ENCODE data around the gene ELL. TPM values are rescaled to one million over a fixed set of nuclear protein-coding genes. Genes with fewer than 3 reads are reported as not detected.
"Not testable (repeated sequence)": the region's sequence is repeated elsewhere in the genome, so short reads cannot be mapped to it uniquely, and the experiment has no call there.

Gene ELL
- polyA plus RNA-seq, 4 donors = 8.6 to 12.2 (median 10.4) TPM

DNA sequence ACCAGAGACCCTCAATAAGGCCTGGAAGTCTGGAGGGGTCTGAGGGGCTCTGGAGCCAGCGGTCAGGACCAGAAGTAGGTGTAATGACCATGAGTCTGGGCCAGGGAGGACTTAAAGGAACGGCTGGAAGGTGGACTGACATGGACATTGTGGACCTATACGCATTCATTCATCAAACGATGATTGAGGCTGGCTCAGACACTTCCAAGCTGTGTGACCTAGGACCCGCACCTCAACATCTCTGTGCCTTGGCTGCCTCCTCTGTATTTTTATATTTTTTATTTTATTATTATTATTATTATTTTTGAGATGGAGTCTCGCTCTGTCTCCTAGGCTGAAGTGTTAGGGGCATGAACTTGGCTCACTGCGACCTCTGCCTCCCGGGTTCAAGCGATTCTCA, 115.1 kb downstream of the ELL start:
- peaks cover 0 to 2% (median 0%) of the 10 kb centered on the region in 3 donors for H3K36me3 ChIP-seq (ENCODE audit: control insufficient read depth in 3 of 3, insufficient read depth in 2 of 3, low read depth in 1 of 3, low read length in 3 of 3)
- H3K4me1 ChIP-seq (ENCODE audit: control insufficient read depth in 3 of 3, insufficient read depth in 2 of 3, low read depth in 1 of 3, low read length in 2 of 3) = peaks cover 0 to 32% (median 0%) of the 10 kb centered on the region in 3 donors
- no peak overlapping the region for H3K4me3 ChIP-seq (ENCODE audit: low read depth in 1 of 3, low read length in 3 of 3)
- 92 to 94% (median 92%) methylated on average over 9 of the region's 9 CpGs for WGBS, 3 donors
- FAIRE-seq = no peak
- no peaks in the 10 kb centered on the region for H3K9me3 ChIP-seq (ENCODE audit: control insufficient read depth in 2 of 2, insufficient read depth in 1 of 2, low read depth in 1 of 2, low read length in 1 of 2)
- no peak overlapping the region for H3K27ac ChIP-seq (ENCODE audit: low read depth in 1 of 3, low read length in 2 of 3)
- no peaks in the 10 kb centered on the region for H3K27me3 ChIP-seq (ENCODE audit: control insufficient read depth in 3 of 3, insufficient read depth in 3 of 3, low read length in 3 of 3)
- DNase-seq = no peak

DNA sequence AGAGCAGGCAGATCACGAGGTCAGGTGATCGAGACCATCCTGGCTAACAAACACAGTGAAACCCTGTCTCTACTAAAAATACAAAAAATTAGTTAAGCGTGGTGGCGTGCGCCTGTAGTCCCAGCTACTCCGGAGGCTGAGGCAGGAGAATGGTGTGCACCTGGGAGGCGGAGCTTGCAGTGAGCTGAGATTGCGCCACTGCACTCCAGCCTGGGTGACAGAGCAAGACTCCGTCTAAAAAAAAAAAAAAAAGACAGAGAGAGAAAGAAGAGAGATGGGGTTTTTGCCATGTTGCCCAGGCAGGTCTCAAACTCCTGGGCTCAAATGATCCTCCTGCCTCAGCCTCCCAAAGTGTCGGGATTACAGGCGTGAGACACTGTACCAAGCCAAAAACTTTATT, 116.1 kb downstream of the ELL start:
- H3K4me3 ChIP-seq (ENCODE audit: low read depth in 1 of 3, low read length in 3 of 3); DNase-seq; H3K27me3 ChIP-seq (ENCODE audit: control insufficient read depth in 3 of 3, insufficient read depth in 3 of 3, low read length in 3 of 3); H3K36me3 ChIP-seq (ENCODE audit: control insufficient read depth in 3 of 3, insufficient read depth in 2 of 3, low read depth in 1 of 3, low read length in 3 of 3); FAIRE-seq; H3K9me3 ChIP-seq (ENCODE audit: control insufficient read depth in 2 of 2, insufficient read depth in 1 of 2, low read depth in 1 of 2, low read length in 1 of 2); H3K27ac ChIP-seq (ENCODE audit: low read depth in 1 of 3, low read length in 2 of 3): not testable (repeated sequence)
- H3K4me1 ChIP-seq (ENCODE audit: control insufficient read depth in 3 of 3, insufficient read depth in 2 of 3, low read depth in 1 of 3, low read length in 2 of 3) = peaks cover 0 to 37% (median 0%) of the 10 kb centered on the region in 3 donors
- 84 to 87% (median 86%) methylated on average over 10 to 11 of the region's 11 CpGs for WGBS, 3 donors

DNA sequence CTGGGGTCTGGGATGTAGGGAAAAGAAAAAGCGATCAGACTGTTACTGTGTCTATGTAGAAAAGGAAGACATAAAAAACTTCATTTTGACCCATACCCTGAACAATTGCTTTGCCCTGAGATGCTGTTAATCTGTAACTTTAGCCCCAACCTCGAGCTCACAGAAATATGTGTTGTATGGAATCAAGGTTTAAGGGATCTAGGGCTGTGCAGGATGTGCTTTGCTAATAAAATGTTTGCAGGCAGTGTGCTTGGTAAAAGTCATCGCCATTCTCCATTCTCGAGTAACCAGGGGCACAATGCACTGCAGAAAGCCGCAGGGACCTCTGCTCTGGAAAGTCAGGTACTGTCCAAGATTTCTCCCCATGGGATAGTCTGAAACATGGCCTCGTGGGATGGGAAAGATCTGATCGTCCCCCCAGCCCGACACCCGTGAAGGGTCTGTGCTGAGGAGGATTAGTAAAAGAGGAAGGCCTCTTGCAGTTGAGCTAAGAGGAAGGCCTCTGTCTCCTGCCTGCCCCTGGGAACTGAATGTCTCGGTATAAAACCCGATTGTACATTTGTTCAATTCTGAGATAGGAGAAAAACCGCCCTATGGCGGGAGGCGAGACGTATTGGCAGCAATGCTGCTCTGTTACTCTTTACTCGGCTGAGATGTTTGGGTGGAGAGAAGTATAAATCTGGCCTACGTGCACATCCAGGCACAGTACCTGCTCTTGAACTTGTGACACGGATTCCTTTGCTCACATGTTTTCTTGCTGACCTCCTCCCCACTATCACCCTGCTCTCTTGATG, 119.2 kb downstream of the ELL start:
- 53 to 75% (median 67%) methylated on average over 18 of the region's 18 CpGs for WGBS, 3 donors
- peak in 1 of 2 donors; percentile 60 for DNase-seq
- H3K4me3 ChIP-seq (ENCODE audit: low read depth in 1 of 3, low read length in 3 of 3) = peak overlapping the region in 1 of 3 donors; percentile 18
- H3K4me1 ChIP-seq (ENCODE audit: control insufficient read depth in 3 of 3, insufficient read depth in 2 of 3, low read depth in 1 of 3, low read length in 2 of 3) = peaks cover 0 to 34% (median 0%) of the 10 kb centered on the region in 3 donors
- H3K9me3 ChIP-seq (ENCODE audit: control insufficient read depth in 2 of 2, insufficient read depth in 1 of 2, low read depth in 1 of 2, low read length in 1 of 2); H3K27me3 ChIP-seq (ENCODE audit: control insufficient read depth in 3 of 3, insufficient read depth in 3 of 3, low read length in 3 of 3); H3K36me3 ChIP-seq (ENCODE audit: control insufficient read depth in 3 of 3, insufficient read depth in 2 of 3, low read depth in 1 of 3, low read length in 3 of 3); FAIRE-seq: not testable (repeated sequence)
- peak overlapping the region in 2 of 3 donors; percentile 44 to 90 for H3K27ac ChIP-seq (ENCODE audit: low read depth in 1 of 3, low read length in 2 of 3)

DNA sequence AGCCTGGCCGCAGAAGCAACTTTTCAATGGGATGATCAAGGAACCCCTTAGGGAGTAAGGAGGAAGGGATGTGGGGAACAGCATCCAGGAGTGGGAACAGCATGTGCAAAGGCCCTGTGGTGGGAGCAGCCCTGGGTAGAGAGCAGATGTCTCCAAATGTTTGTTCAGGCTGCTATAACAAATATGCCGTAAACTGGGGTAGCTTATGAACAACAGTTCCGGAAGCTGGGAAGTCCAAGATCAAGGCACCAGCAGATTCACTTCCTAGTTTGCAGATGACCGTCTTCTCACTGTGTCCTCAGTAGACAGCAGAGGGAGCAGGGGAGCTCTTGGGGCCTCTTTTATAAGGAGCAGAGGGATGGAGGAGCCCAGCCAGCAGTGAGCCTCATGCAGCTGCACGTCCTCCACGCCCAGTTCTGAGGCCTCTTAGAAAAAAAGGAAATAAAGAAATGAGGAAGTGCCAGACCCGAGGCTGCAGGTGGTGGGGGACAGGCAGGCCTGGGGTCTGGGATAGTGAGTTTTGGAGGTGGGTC, 120.2 kb downstream of the ELL start:
- H3K27ac ChIP-seq (ENCODE audit: low read depth in 1 of 3, low read length in 2 of 3) = peak overlapping the region in 2 of 3 donors; percentile 55 to 90
- peaks cover 0 to 2% (median 0%) of the 10 kb centered on the region in 3 donors for H3K36me3 ChIP-seq (ENCODE audit: control insufficient read depth in 3 of 3, insufficient read depth in 2 of 3, low read depth in 1 of 3, low read length in 3 of 3)
- H3K4me3 ChIP-seq (ENCODE audit: low read depth in 1 of 3, low read length in 3 of 3) = peak overlapping the region in 1 of 3 donors; percentile 18
- H3K4me1 ChIP-seq (ENCODE audit: control insufficient read depth in 3 of 3, insufficient read depth in 2 of 3, low read depth in 1 of 3, low read length in 2 of 3) = peaks cover 0 to 42% (median 0%) of the 10 kb centered on the region in 3 donors
- peak; percentile 75 to 93 for DNase-seq
- no peaks in the 10 kb centered on the region for H3K27me3 ChIP-seq (ENCODE audit: control insufficient read depth in 3 of 3, insufficient read depth in 3 of 3, low read length in 3 of 3)
- no peak for FAIRE-seq
- 26 to 37% (median 32%) methylated on average over 7 of the region's 7 CpGs for WGBS, 3 donors
- peaks cover 0 to 2% of the 10 kb centered on the region in 2 donors for H3K9me3 ChIP-seq (ENCODE audit: control insufficient read depth in 2 of 2, insufficient read depth in 1 of 2, low read depth in 1 of 2, low read length in 1 of 2)

DNA sequence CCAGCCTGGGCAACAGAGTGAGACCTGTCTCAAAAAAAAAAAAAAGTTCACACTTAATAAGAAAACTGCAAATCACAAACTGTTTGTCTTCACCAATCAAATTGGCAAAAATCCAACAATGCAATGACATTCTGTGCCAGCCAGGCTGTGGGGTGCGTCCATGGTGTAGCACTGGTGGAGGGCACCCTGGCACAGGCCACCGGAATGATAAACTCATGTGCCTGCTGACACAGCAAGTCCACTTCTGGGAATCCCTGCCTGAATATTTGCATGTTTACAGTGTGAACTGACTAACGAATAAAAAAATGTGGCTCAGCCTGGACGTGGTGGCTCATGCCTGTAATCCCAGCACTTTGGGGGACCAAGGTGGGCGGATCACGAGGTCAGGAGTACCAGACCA, 122.9 kb downstream of the ELL start:
- WGBS, 3 donors = 21 to 43% (median 25%) methylated on average over 6 of the region's 6 CpGs
- Histone ChIP-seq H3K27me3 (ENCODE audit: control insufficient read depth in 3 of 3, insufficient read depth in 3 of 3, low read length in 3 of 3) (no peaks in the 10 kb centered on the region), H3K4me1 (ENCODE audit: control insufficient read depth in 3 of 3, insufficient read depth in 2 of 3, low read depth in 1 of 3, low read length in 2 of 3) (peaks cover 0 to 39% (median 0%) of the 10 kb centered on the region in 3 donors), H3K9me3 (ENCODE audit: control insufficient read depth in 2 of 2, insufficient read depth in 1 of 2, low read depth in 1 of 2, low read length in 1 of 2) (peaks cover 0 to 2% of the 10 kb centered on the region in 2 donors), H3K36me3 (ENCODE audit: control insufficient read depth in 3 of 3, insufficient read depth in 2 of 3, low read depth in 1 of 3, low read length in 3 of 3) (no peaks in the 10 kb centered on the region), H3K4me3 (ENCODE audit: low read depth in 1 of 3, low read length in 3 of 3) (no peak overlapping the region), H3K27ac (ENCODE audit: low read depth in 1 of 3, low read length in 2 of 3) (no peak overlapping the region)
- FAIRE-seq (no peak), DNase-seq (peak in 1 of 2 donors; percentile 79)

DNA sequence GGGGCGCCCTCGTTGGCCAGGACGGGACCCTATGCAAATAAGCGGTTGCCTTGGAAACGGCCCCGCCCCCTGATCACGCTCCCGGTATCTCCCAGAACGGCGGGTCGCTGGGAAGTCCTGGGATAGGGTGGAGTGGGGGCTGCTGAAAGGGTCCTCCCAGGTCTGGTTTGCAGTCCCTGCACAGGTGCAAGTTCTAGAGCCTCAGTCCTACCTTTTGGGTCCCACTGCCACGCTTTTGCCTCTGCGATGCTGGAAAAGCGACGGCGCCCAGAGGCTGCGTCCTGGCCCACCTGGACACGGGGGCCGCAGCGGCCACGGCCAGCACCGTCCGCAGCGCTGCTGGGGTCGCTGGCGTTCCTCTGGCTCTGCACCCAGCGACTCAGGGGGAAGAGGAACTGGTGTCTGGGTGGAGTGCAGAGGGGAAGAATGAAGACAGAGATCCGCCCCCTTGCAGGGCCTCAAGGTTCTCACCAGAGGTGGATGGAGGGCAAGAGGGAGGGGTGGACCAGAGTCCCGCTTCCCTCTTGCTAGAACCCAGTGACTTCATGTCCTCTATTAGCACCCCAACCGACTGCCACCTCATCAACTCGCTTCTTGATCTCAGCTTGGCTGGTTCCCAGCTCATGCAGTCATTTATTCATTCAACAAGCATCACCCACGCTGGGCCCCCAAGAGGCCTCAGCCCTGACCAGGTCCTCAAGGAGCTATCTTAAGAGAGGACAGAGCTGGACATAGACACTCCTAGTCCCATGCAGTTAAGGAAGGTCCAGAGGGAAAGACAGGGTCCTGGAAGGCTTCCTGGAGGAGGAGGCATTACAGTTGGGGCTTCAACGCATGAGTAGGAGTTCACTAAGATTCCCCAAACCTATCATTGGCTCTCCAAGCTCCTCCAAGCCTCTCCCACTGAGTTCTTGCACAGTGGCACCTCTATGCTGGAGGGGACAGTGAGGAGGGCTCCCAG, 124.3 kb downstream of the ELL start, which contains the start of gene LRRC25:
TSS of gene LRRC25 (minus strand) at position 381 of the 961 bp plus-strand sequence. CDS start 659 bp downstream, outside the sequence.
- Histone ChIP-seq H3K4me1 (ENCODE audit: control insufficient read depth in 3 of 3, insufficient read depth in 2 of 3, low read depth in 1 of 3, low read length in 2 of 3) (peaks cover 0 to 24% (median 0%) of the 10 kb centered on the region in 3 donors), H3K9me3 (ENCODE audit: control insufficient read depth in 2 of 2, insufficient read depth in 1 of 2, low read depth in 1 of 2, low read length in 1 of 2) (peaks cover 0 to 2% of the 10 kb centered on the region in 2 donors), H3K4me3 (ENCODE audit: low read depth in 1 of 3, low read length in 3 of 3) (peak within 1 kb of the TSS in 1 of 3 donors; percentile 28), H3K36me3 (ENCODE audit: control insufficient read depth in 3 of 3, insufficient read depth in 2 of 3, low read depth in 1 of 3, low read length in 3 of 3) (no peaks in the 10 kb centered on the region), H3K27me3 (ENCODE audit: control insufficient read depth in 3 of 3, insufficient read depth in 3 of 3, low read length in 3 of 3) (no peaks in the 10 kb centered on the region), H3K27ac (ENCODE audit: low read depth in 1 of 3, low read length in 2 of 3) (no peak within 1 kb of the TSS)
- FAIRE-seq (no peak), DNase-seq (peak in 1 of 2 donors; percentile 73)
- WGBS, 3 donors = 9 to 11% (median 11%) methylated on average over 29 to 33 of the region's 33 CpGs

DNA sequence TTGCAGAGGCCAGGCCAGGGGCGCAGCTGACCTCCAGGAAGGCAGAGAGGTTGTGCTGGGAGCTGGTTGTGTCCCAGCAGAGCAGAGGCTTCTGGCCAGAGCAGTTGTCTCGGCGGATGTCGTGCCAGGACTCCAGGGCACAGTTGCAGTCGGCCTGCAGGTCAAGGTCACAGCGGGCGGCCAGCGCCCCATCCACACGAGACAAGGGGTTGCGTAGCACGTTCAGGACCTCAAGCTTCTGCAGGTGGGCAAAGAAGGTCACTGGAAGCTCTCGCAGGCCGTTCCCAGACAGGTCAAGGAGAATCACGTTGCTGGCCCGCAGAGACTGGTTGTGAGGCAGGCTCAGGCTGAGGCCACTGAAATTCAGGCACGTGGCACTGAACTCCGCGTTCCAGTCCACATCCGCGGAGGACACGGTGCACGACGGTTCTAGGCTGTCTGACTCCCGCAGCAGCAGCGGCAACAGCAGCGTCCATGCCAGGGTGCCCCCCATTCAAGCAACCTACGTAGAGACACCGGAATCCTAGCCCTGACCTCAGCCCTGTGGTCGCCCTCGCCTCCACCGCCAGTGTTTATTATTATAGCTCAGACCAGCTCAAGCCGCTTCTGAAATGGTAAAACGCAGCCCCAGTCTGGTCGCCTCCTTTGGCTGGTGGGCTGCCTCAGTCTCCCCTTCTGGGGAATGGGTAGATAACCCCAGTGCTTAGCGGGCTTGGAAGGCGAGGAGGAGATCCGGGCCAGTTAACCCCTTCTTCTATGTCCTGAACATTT, 125.2 kb downstream of the ELL start:
- Histone ChIP-seq H3K27me3 (ENCODE audit: control insufficient read depth in 3 of 3, insufficient read depth in 3 of 3, low read length in 3 of 3) (no peaks in the 10 kb centered on the region), H3K4me3 (ENCODE audit: low read depth in 1 of 3, low read length in 3 of 3) (peak overlapping the region in 1 of 3 donors; percentile 28), H3K27ac (ENCODE audit: low read depth in 1 of 3, low read length in 2 of 3) (no peak overlapping the region), H3K9me3 (ENCODE audit: control insufficient read depth in 2 of 2, insufficient read depth in 1 of 2, low read depth in 1 of 2, low read length in 1 of 2) (peaks cover 0 to 2% of the 10 kb centered on the region in 2 donors), H3K4me1 (ENCODE audit: control insufficient read depth in 3 of 3, insufficient read depth in 2 of 3, low read depth in 1 of 3, low read length in 2 of 3) (peaks cover 0 to 16% (median 0%) of the 10 kb centered on the region in 3 donors), H3K36me3 (ENCODE audit: control insufficient read depth in 3 of 3, insufficient read depth in 2 of 3, low read depth in 1 of 3, low read length in 3 of 3) (no peaks in the 10 kb centered on the region)
- no peak for FAIRE-seq
- WGBS, 3 donors = 46 to 66% (median 56%) methylated on average over 37 of the region's 37 CpGs
- DNase-seq = no peak

Measured in small intestine (tissue), 7 donors.